Small intestine (tissue), 7 donors: ENCODE data around the gene ADGRF4. TPM values are rescaled to one million over a fixed set of nuclear protein-coding genes. Genes with fewer than 3 reads are reported as not detected.
A peak's percentile ranks its signal among the peaks of the same experiment; 100 is the strongest.

ENCODE experiments used
- DNase-seq, 2 donors: peaks; one replicate each; pipeline versions ENCODE4 v3.0.0 to v3.0.0-alpha.2; 2013
- FAIRE-seq: peaks from 2 replicates; lab custom pipeline; 2012; peaks lifted over from hg19 to GRCh38; lab: Jason Lieb, UNC
- H3K27ac ChIP-seq, 3 donors: one replicate each; pipeline ENCODE4 v1.5.1; 2013; ENCODE audit warnings: low read length in 2 of 3, mild to moderate bottlenecking in 2 of 3, control low read depth in 1 of 3, inconsistent platforms in 1 of 3, low read depth in 1 of 3, moderate library complexity in 1 of 3
- H3K27me3 ChIP-seq, 3 donors: one replicate each; pipeline ENCODE4 v1.6.1; 2013; ENCODE audit warnings: low read length in 3 of 3, inconsistent platforms in 1 of 3; ENCODE audit not compliant: control insufficient read depth in 3 of 3, insufficient read depth in 3 of 3
- H3K36me3 ChIP-seq, 3 donors: one replicate each; pipeline ENCODE4 v1.6.1; 2013; ENCODE audit warnings: low read length in 3 of 3, inconsistent platforms in 1 of 3, low read depth in 1 of 3, mild to moderate bottlenecking in 1 of 3, moderate library complexity in 1 of 3; ENCODE audit not compliant: control insufficient read depth in 3 of 3, insufficient read depth in 2 of 3
- H3K4me1 ChIP-seq, 3 donors: one replicate each; pipeline ENCODE4 v1.6.1; 2013; ENCODE audit warnings: low read length in 2 of 3, inconsistent platforms in 1 of 3, low read depth in 1 of 3, mild to moderate bottlenecking in 1 of 3, moderate library complexity in 1 of 3; ENCODE audit not compliant: control insufficient read depth in 3 of 3, insufficient read depth in 2 of 3
- H3K4me3 ChIP-seq, 3 donors: one replicate each; pipeline ENCODE4 v1.5.1; 2013; ENCODE audit warnings: low read length in 3 of 3, control low read depth in 1 of 3, inconsistent platforms in 1 of 3, low read depth in 1 of 3, mild to moderate bottlenecking in 1 of 3, moderate library complexity in 1 of 3
- H3K9me3 ChIP-seq, 2 donors: one replicate each; pipeline ENCODE4 v1.6.1; 2013; ENCODE audit warnings: low read depth in 1 of 2, low read length in 1 of 2; ENCODE audit not compliant: control insufficient read depth in 2 of 2, insufficient read depth in 1 of 2
- WGBS, 3 donors: extraction: QIAGEN DNeasy Blood & Tissue Kit; methylation state at CpG; one replicate each; pipeline ENCODE4 v1.1.7; 2013; 5-methylcytosine and 5-hydroxymethylcytosine counted together
- polyA plus RNA-seq, 4 donors: library from polyadenylated mRNA; stranded (reverse) in 3 of 4; unstranded in 1 of 4; fragments of 200-250 nt in 3 of 4; fragments of 120-200 nt in 1 of 4; gene quantifications; one replicate each; pipeline versions ENCODE4 v1.2.1 to v1.2.3, GENCODE V29; 2013
- donor health status: healthy with polysubstance abuse.
- donor health status: control.
- donor health status: control.
- donor health status: Bipolar disorder and iron deficiency.
- donor health status: healthy.

ADGRF4 gene
- polyA plus RNA-seq, 4 donors: 6.0 TPM; not detected in 3

DNA sequence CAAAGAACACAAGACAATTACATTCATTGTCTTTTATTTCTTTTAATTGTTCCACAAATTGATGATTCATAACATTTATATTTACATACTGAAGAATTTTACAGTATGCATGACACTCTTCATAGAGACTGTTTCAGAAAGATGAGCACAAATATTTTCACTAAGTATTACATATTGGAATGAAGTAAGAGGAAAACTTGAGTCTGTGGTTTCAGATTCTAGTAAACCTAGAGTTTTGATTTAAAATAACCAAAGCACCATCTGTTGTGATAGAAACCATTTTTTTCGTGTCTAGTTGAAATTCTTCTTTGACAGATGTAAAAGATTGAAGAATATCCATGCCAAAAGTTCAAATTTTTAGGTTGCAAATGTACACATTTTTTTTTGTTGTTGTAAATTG is 51.4 kb downstream of the ADGRF4 start:
- no peaks in the 10 kb centered on the region for H3K9me3 ChIP-seq
- no peaks in the 10 kb centered on the region for H3K4me1 ChIP-seq
- no peak overlapping the region for H3K27ac ChIP-seq
- H3K4me3 ChIP-seq: no peak overlapping the region
- H3K36me3 ChIP-seq: no peaks in the 10 kb centered on the region
- H3K27me3 ChIP-seq: no peaks in the 10 kb centered on the region
- FAIRE-seq (no peak), DNase-seq (no peak)
- 47 to 54% (median 48%) methylated on average over 1 of the region's 1 CpG for WGBS, 3 donors

DNA sequence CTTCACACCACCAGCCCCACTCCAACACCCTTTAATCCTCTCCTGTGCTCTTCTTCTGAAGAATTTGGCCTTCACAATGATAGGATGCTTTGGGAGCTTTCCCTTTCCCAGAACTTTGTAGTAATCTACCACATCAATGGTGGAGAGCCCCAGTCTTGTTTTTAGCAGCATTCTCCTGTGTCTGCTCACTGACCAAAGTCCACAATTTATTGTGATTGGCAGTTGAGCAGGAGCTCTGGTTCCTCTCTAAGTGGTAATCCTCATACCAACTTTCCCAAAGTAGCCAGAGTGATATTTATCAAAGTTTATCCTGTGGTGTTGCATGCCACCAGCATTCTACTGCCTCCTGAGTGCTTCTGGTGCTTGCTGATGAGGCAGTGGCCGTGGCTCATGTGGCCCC is 54.4 kb downstream of the ADGRF4 start:
- no peaks in the 10 kb centered on the region for H3K9me3 ChIP-seq
- no peak for DNase-seq
- H3K4me3 ChIP-seq: no peak overlapping the region
- H3K27ac ChIP-seq: no peak overlapping the region
- H3K36me3 ChIP-seq: no peaks in the 10 kb centered on the region
- H3K4me1 ChIP-seq: no peaks in the 10 kb centered on the region
- FAIRE-seq: no peak
- 33 to 74% (median 39%) methylated on average over 1 of the region's 1 CpG for WGBS, 3 donors
- H3K27me3 ChIP-seq: peaks cover 0 to 2% (median 0%) of the 10 kb centered on the region in 3 donors

DNA sequence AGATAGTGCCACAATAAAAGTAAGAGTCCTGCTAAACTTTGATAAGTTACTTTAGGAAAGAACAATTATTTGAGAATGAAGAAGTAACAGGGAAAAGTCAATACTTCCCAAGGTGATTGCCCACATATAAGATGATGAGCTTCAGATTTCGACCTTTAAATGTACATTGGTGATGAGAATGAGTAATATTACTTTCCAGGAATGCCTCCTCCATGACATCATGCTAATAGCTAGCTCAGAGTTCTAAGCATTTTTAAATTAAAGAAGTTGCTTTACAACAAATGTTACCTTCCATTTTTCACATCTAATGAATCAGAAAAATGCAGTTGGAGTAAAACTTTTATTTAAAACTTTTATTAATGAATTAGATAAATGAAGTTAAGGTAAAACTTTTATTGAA is 61.0 kb downstream of the ADGRF4 start:
- H3K27ac ChIP-seq: no peak overlapping the region
- FAIRE-seq: peak; percentile 5
- H3K27me3 ChIP-seq: peaks cover 0 to 2% (median 0%) of the 10 kb centered on the region in 3 donors
- H3K9me3 ChIP-seq: no peaks in the 10 kb centered on the region
- H3K4me1 ChIP-seq: no peaks in the 10 kb centered on the region
- 17 to 55% (median 23%) methylated on average over 1 of the region's 1 CpG for WGBS, 3 donors
- no peak for DNase-seq
- H3K4me3 ChIP-seq: no peak overlapping the region
- no peaks in the 10 kb centered on the region for H3K36me3 ChIP-seq

DNA sequence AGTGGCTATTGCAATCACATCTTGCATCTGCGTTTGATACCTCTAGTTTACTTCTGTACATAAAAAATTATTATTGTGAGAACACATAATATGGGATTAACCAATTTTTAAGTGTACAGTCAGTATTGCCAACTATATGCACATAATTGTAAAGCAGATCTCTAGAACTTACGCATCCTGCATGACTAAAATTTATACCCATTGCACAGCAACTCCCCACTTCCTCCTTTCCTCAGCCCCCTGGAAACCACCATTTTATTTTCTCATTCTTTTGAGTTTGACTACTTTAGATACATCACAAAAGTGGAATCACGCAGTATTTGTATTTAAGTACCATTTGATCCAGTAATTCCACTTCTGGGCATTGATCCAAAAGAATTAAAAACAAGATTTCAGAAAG is 64.1 kb downstream of the ADGRF4 start:
- WGBS, 3 donors: 88 to 91% (median 90%) methylated on average over 3 of the region's 3 CpGs
- H3K36me3 ChIP-seq: no peaks in the 10 kb centered on the region
- FAIRE-seq (no peak), DNase-seq (no peak)
- H3K27ac ChIP-seq: no peak overlapping the region
- H3K27me3 ChIP-seq: no peaks in the 10 kb centered on the region
- H3K4me1 ChIP-seq: no peaks in the 10 kb centered on the region
- no peaks in the 10 kb centered on the region for H3K9me3 ChIP-seq
- no peak overlapping the region for H3K4me3 ChIP-seq

DNA sequence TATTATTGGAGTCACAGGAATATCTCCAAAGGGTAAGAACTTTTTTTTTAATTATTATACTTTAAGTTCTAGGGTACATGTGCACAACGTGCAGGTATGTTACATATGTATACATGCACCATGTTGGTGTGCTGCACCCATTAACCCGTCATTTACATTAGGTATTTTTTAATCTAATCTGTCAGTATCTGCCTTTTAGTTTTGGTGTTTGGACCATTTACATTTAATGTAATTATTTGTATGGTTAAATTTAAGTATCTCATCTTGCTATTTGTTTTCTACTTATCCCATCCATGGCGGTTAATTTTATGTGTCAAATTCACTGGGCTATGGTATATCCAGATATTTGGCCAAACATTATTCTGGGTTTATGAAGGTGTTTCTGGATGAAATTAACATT is 68.1 kb downstream of the ADGRF4 start:
- DNase-seq: no peak
- Histone ChIP-seq H3K4me1 (no peaks in the 10 kb centered on the region), H3K36me3 (no peaks in the 10 kb centered on the region), H3K27ac (no peak overlapping the region), H3K4me3 (no peak overlapping the region), H3K27me3 (no peaks in the 10 kb centered on the region), H3K9me3 (no peaks in the 10 kb centered on the region)
- 94 to 97% (median 96%) methylated on average over 3 of the region's 3 CpGs for WGBS, 3 donors
- FAIRE-seq: no peak

DNA sequence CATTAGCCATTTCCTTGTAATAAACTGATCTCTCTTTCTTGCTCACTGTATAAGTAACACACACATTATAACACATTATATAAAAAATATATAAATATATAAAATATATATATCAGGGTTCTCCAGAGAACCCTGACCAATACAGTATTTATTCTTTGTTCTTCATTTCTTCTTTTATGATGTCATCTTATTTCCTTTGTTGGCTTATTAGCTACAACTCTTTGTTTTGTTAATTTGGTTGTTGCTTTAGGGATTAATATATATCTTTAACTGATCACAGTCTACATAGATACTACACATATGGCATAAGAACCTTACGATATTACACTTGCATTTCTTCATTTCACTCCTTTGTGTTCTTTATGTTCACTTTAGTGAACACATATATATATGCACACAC is 68.7 kb downstream of the ADGRF4 start:
- no peaks in the 10 kb centered on the region for H3K9me3 ChIP-seq
- WGBS, 3 donors: 0 to 62% (median 33%) methylated on average over 1 of the region's 1 CpG
- no peaks in the 10 kb centered on the region for H3K4me1 ChIP-seq
- H3K27me3 ChIP-seq: no peaks in the 10 kb centered on the region
- FAIRE-seq: no peak
- H3K27ac ChIP-seq: no peak overlapping the region
- H3K4me3 ChIP-seq: no peak overlapping the region
- DNase-seq: no peak
- H3K36me3 ChIP-seq: no peaks in the 10 kb centered on the region

DNA sequence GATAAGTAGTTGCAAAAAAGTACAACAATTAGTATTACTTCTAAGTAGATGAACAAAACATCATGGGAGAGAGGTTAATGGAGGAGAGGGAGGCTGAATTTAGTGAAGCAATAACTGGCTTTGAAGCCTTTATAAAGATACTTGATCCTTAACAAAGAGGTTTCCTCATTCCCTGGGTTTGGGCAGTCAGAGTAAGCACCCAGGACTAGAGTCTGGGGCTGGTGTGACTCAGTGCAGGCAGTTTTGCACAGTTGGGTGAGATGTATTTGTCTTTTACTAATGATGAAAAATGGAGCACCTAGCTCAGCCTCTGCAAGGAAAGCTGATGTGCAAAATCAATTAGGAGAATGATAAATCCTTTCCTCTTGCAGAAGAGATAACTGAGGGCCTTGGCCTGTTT is 71.6 kb downstream of the ADGRF4 start:
- H3K27ac ChIP-seq: no peak overlapping the region
- no peaks in the 10 kb centered on the region for H3K36me3 ChIP-seq
- H3K27me3 ChIP-seq: no peaks in the 10 kb centered on the region
- no peaks in the 10 kb centered on the region for H3K4me1 ChIP-seq
- no peak for FAIRE-seq
- no peak overlapping the region for H3K4me3 ChIP-seq
- no peak for DNase-seq
- no peaks in the 10 kb centered on the region for H3K9me3 ChIP-seq

Other genes starting within 250 kb of the ADGRF4 start
- 10 to 100 TPM; 24.4 to 68.7 (median 63.0) TPM for gene CD2AP, start 220.8 kb upstream of the ADGRF4 start, polyA plus RNA-seq
- not detected for gene OPN5, start 83.5 kb downstream of the ADGRF4 start, polyA plus RNA-seq